OCI-LY1 (cell line): ENCODE data around the gene RAI2.

Experiments used
- H2AFZ ChIP-seq: fragments of 200-600 bp; sonication (generic), shearing (Covaris generic); 2 replicates; pipeline ENCODE4 v1.6.0; 2014; ENCODE audit warnings: antibody characterized with exemption, mild to moderate bottlenecking, low read length
- H3F3A ChIP-seq: fragments of 200-600 bp; sonication (generic), shearing (Covaris generic); 2 replicates; pipeline ENCODE4 v1.6.0; 2014; ENCODE audit warnings: mild to moderate bottlenecking, antibody characterized with exemption, low read length, moderate library complexity; ENCODE audit not compliant: insufficient read depth
- H3K27ac ChIP-seq: fragments of 200-600 bp; sonication (generic); 2 replicates; pipeline ENCODE4 v1.5.1; 2014; ENCODE audit warnings: low read length, mixed run types, mild to moderate bottlenecking, low read depth; ENCODE audit not compliant: poor library complexity, severe bottlenecking
- H3K27me3 ChIP-seq: fragments of 200-600 bp; sonication (generic); 2 replicates; pipeline ENCODE4 v1.6.0; 2014; ENCODE audit warnings: antibody characterized with exemption, mild to moderate bottlenecking, low read length, moderate library complexity; ENCODE audit not compliant: insufficient read depth
- H3K36me3 ChIP-seq: fragments of 200-600 bp; sonication (generic); 2 replicates; pipeline ENCODE4 v1.6.1; 2014; ENCODE audit warnings: mild to moderate bottlenecking, antibody characterized with exemption, low read length, moderate library complexity, mixed read lengths; ENCODE audit not compliant: insufficient read depth
- H3K4me1 ChIP-seq: fragments of 200-600 bp; sonication (generic); 2 replicates; pipeline ENCODE4 v1.5.1; 2014; ENCODE audit warnings: mild to moderate bottlenecking, low read length, moderate library complexity; ENCODE audit not compliant: insufficient read depth, severe bottlenecking
- H3K4me2 ChIP-seq: fragments of 200-600 bp; sonication (generic), shearing (Covaris generic); 2 replicates; pipeline ENCODE4 v1.6.1; 2014; ENCODE audit warnings: low read length
- H3K4me3 ChIP-seq: fragments of 200-600 bp; sonication (generic); 2 replicates; pipeline ENCODE4 v1.5.1; 2014; ENCODE audit warnings: low read length, low read depth, mild to moderate bottlenecking, mixed read lengths; ENCODE audit not compliant: poor library complexity, severe bottlenecking
- H3K79me2 ChIP-seq: fragments of 200-600 bp; shearing (Covaris generic); 2 replicates; pipeline ENCODE4 v1.6.1; 2016; ENCODE audit warnings: mixed run types, low read length, mixed read lengths; ENCODE audit not compliant: insufficient read depth
- H3K9ac ChIP-seq: fragments of 200-600 bp; sonication (generic), shearing (Covaris generic); 2 replicates; pipeline ENCODE4 v1.6.1; 2014; ENCODE audit warnings: mild to moderate bottlenecking, low read length, mixed read lengths
- H3K9me2 ChIP-seq: fragments of 200-600 bp; sonication (generic), shearing (Covaris generic); 2 replicates; pipeline ENCODE4 v1.6.1; 2014; ENCODE audit warnings: low read depth, mild to moderate bottlenecking, low read length, mixed read lengths
- H3K9me3 ChIP-seq: fragments of 200-600 bp; shearing (Covaris generic); 2 replicates; pipeline ENCODE4 v1.6.1; 2014; ENCODE audit warnings: low read length, mixed read lengths
- H4K20me1 ChIP-seq: fragments of 200-600 bp; sonication (generic), shearing (Covaris generic); 2 replicates; pipeline ENCODE4 v1.6.0; 2016; ENCODE audit warnings: mild to moderate bottlenecking, low read length; ENCODE audit not compliant: insufficient read depth
- EZH2 ChIP-seq: fragments of 200-600 bp; sonication (generic), shearing (Covaris generic); IDR thresholded peaks from 2 replicates; pipeline ENCODE4 v1.8.0; 2017; ENCODE audit warnings: borderline replicate concordance, mixed run types, mild to moderate bottlenecking, antibody characterized with exemption, low read length, moderate library complexity, mixed read lengths
- TF ChIP-seq, protein P1 (sequence below): fragments of 200-600 bp; sonication (generic), shearing (Covaris generic); IDR thresholded peaks from 2 replicates; pipeline ENCODE4 v1.5.1; 2017; ENCODE audit warnings: mild to moderate bottlenecking, antibody characterized with exemption, low read length, moderate library complexity, mixed read lengths

Gene RAI2

GRCh38 chrX:17831255-17831654 is 29.8 kb downstream of the RAI2 start:
- Histone ChIP-seq H3K4me3 (no peak overlapping the region), H3F3A (no peaks in the 10 kb centered on the region), H4K20me1 (no peaks in the 10 kb centered on the region), H3K4me1 (no peaks in the 10 kb centered on the region), H3K4me2 (no peak overlapping the region), H3K9ac (no peak overlapping the region), H3K27ac (no peak overlapping the region), H3K9me3 (no peaks in the 10 kb centered on the region), H3K36me3 (no peaks in the 10 kb centered on the region), H3K27me3 (no peaks in the 10 kb centered on the region), H3K9me2 (no peaks in the 10 kb centered on the region), H3K79me2 (no peaks in the 10 kb centered on the region), H2AFZ (no peak overlapping the region)
- TF ChIP-seq EZH2: no peak
- TF ChIP-seq, protein P1, sequence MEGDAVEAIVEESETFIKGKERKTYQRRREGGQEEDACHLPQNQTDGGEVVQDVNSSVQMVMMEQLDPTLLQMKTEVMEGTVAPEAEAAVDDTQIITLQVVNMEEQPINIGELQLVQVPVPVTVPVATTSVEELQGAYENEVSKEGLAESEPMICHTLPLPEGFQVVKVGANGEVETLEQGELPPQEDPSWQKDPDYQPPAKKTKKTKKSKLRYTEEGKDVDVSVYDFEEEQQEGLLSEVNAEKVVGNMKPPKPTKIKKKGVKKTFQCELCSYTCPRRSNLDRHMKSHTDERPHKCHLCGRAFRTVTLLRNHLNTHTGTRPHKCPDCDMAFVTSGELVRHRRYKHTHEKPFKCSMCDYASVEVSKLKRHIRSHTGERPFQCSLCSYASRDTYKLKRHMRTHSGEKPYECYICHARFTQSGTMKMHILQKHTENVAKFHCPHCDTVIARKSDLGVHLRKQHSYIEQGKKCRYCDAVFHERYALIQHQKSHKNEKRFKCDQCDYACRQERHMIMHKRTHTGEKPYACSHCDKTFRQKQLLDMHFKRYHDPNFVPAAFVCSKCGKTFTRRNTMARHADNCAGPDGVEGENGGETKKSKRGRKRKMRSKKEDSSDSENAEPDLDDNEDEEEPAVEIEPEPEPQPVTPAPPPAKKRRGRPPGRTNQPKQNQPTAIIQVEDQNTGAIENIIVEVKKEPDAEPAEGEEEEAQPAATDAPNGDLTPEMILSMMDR: no peak

- no peaks in the 10 kb centered on the region for H3K27me3 ChIP-seq
These were observed 30.9 kb downstream of the RAI2 start for GRCh38 chrX:17830211-17830610.

GRCh38 chrX:17829566-17829965 is 31.5 kb downstream of the RAI2 start:
- Histone ChIP-seq H3K9ac (no peak overlapping the region), H3K36me3 (no peaks in the 10 kb centered on the region), H3F3A (no peaks in the 10 kb centered on the region), H3K27ac (no peak overlapping the region), H4K20me1 (no peaks in the 10 kb centered on the region), H3K79me2 (no peaks in the 10 kb centered on the region), H3K9me3 (no peaks in the 10 kb centered on the region), H3K9me2 (no peaks in the 10 kb centered on the region), H3K4me2 (no peak overlapping the region), H2AFZ (no peak overlapping the region), H3K27me3 (no peaks in the 10 kb centered on the region), H3K4me1 (no peaks in the 10 kb centered on the region), H3K4me3 (no peak overlapping the region)
- TF ChIP-seq, protein P1: no peak
- TF ChIP-seq EZH2: no peak

More at GRCh38 chrX:17830211-17830610, 30.9 kb downstream of the RAI2 start:
- Histone ChIP-seq H3K4me1 (no peaks in the 10 kb centered on the region), H3K9ac (no peak overlapping the region), H3K4me2 (no peak overlapping the region), H3K27ac (no peak overlapping the region), H3K4me3 (no peak overlapping the region), H3K79me2 (no peaks in the 10 kb centered on the region), H3F3A (no peaks in the 10 kb centered on the region), H3K9me2 (no peaks in the 10 kb centered on the region), H4K20me1 (no peaks in the 10 kb centered on the region), H3K36me3 (no peaks in the 10 kb centered on the region), H2AFZ (no peak overlapping the region), H3K9me3 (no peaks in the 10 kb centered on the region)
- TF ChIP-seq EZH2: no peak
- TF ChIP-seq, protein P1: no peak
